ENCODE results near the gene CNEP1R1. TPM values are rescaled to one million over a fixed set of nuclear protein-coding genes. Genes with fewer than 3 reads are reported as not detected.

CNEP1R1 gene
- total RNA-seq, 2 experiments from 2014 or later: 36.6 to 46.3 TPM

- no peaks in the 10 kb centered on the region for H3K9me3 ChIP-seq (ENCODE audit: control insufficient read depth in 1 of 2, insufficient read depth in 1 of 2, low read length in 2 of 2)
- no peak overlapping the region for H3K27ac ChIP-seq (ENCODE audit: low read depth in 1 of 2, low read length in 2 of 2)
- ChIA-PET CTCF (no interaction called here), POLR2A (no interaction called here)
- Mint-ChIP-seq H3K36me3 (ENCODE audit: low read depth) (no peaks in the 10 kb centered on the region), H3K4me1 (ENCODE audit: low read depth) (no peaks in the 10 kb centered on the region), H3K27me3 (no peaks in the 10 kb centered on the region), H3K4me3 (no peak overlapping the region), H3K9me3 (no peaks in the 10 kb centered on the region), H3K27ac (no peak overlapping the region)
- H3K4me3 ChIP-seq (ENCODE audit: low read length): no peak overlapping the region
- no peaks in the 10 kb centered on the region for H3K4me1 ChIP-seq (ENCODE audit: insufficient read depth, low read length)
- H3K27me3 ChIP-seq (ENCODE audit: control insufficient read depth in 1 of 2, insufficient read depth in 2 of 2, low read length in 2 of 2): no peaks in the 10 kb centered on the region
- TF ChIP-seq, protein P1, sequence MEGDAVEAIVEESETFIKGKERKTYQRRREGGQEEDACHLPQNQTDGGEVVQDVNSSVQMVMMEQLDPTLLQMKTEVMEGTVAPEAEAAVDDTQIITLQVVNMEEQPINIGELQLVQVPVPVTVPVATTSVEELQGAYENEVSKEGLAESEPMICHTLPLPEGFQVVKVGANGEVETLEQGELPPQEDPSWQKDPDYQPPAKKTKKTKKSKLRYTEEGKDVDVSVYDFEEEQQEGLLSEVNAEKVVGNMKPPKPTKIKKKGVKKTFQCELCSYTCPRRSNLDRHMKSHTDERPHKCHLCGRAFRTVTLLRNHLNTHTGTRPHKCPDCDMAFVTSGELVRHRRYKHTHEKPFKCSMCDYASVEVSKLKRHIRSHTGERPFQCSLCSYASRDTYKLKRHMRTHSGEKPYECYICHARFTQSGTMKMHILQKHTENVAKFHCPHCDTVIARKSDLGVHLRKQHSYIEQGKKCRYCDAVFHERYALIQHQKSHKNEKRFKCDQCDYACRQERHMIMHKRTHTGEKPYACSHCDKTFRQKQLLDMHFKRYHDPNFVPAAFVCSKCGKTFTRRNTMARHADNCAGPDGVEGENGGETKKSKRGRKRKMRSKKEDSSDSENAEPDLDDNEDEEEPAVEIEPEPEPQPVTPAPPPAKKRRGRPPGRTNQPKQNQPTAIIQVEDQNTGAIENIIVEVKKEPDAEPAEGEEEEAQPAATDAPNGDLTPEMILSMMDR (IDR thresholded peaks at IDR 0.05): no peak
- ATAC-seq (ENCODE audit: poor library complexity): no peak
- intact Hi-C loops (cut with DNase I, micrococcal nuclease): no loop called here
- no peaks in the 10 kb centered on the region for H3K36me3 ChIP-seq (ENCODE audit: insufficient read depth, low read length)
- DNase-seq: no peak
These were observed 7.5 kb upstream of the CNEP1R1 start for GRCh38 chr16:50017553-50017952.

- H3K27me3 ChIP-seq (ENCODE audit: control insufficient read depth in 1 of 2, insufficient read depth in 2 of 2, low read length in 2 of 2): no peaks in the 10 kb centered on the region
- H3K27ac Mint-ChIP-seq: no peak overlapping the region
- intact Hi-C loops (cut with DNase I, micrococcal nuclease): loop anchor here (5.0 to 10.0 kb wide), 3 partner anchors 133 to 643 kb away; partner anchors contain the start of gene TENT4B (in 1 of the 2)
These were observed 3.5 kb upstream of the CNEP1R1 start for GRCh38 chr16:50021544-50021943.

DNA sequence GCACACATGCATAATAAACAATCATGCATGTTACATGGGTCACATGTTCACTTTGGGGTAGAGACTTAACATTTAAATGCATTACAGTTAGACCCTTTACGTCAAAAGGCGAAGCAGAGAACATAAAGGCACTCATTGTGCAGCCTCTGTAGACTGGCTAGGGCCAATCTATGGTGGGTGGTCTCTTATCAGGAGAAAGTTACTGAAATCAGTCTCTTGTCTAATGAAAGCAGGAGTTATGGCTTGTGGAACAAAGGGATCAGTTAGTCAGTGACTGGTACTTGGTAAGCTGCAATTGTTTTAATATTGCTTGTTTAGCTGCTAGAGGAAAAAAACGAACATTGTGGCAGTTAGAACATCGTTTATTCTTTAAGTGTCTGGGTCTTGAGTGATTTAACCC is 1.4 kb upstream of the CNEP1R1 start:
- H3K27me3 ChIP-seq (ENCODE audit: control insufficient read depth in 1 of 2, insufficient read depth in 2 of 2, low read length in 2 of 2): no peaks in the 10 kb centered on the region
- CTCF ChIA-PET: interaction anchor here (1.9 to 3.3 kb wide), 3 partner anchors 13 to 782 kb away, joined by 13 to 27 read pairs (median 19); no protein-coding TSS in a partner anchor
- H3K9me3 ChIP-seq (ENCODE audit: control insufficient read depth in 1 of 2, insufficient read depth in 1 of 2, low read length in 2 of 2): no peaks in the 10 kb centered on the region
- TF ChIP-seq, protein P1 (IDR thresholded peaks at IDR 0.05): no peak
- no peak overlapping the region for H3K27ac ChIP-seq (ENCODE audit: low read depth in 1 of 2, low read length in 2 of 2)
- no peaks in the 10 kb centered on the region for H3K36me3 ChIP-seq (ENCODE audit: insufficient read depth, low read length)
- Mint-ChIP-seq H3K9me3 (no peaks in the 10 kb centered on the region), H3K36me3 (ENCODE audit: low read depth) (peaks cover 18% of the 10 kb centered on the region), H3K4me3 (peak overlapping the region; percentile 23), H3K27ac (no peak overlapping the region), H3K4me1 (ENCODE audit: low read depth) (peaks cover 30% of the 10 kb centered on the region), H3K27me3 (no peaks in the 10 kb centered on the region)
- intact Hi-C loops (cut with DNase I, micrococcal nuclease): loop anchor here (1.0 to 10.0 kb wide), 6 partner anchors 131 to 783 kb away; partner anchors contain the start of gene TENT4B (in 1 of the 2)
- POLR2A ChIA-PET: no interaction called here
- DNase-seq: no peak
- peaks cover 25% of the 10 kb centered on the region for H3K4me1 ChIP-seq (ENCODE audit: insufficient read depth, low read length)
- H3K4me3 ChIP-seq (ENCODE audit: low read length): no peak overlapping the region
- ATAC-seq (ENCODE audit: poor library complexity): no peak

More at GRCh38 chr16:50021544-50021943, 3.5 kb upstream of the CNEP1R1 start:
- Histone ChIP-seq H3K27ac (ENCODE audit: low read depth in 1 of 2, low read length in 2 of 2) (no peak overlapping the region), H3K9me3 (ENCODE audit: control insufficient read depth in 1 of 2, insufficient read depth in 1 of 2, low read length in 2 of 2) (no peaks in the 10 kb centered on the region), H3K36me3 (ENCODE audit: insufficient read depth, low read length) (no peaks in the 10 kb centered on the region), H3K4me3 (ENCODE audit: low read length) (no peak overlapping the region), H3K4me1 (ENCODE audit: insufficient read depth, low read length) (peaks cover 15% of the 10 kb centered on the region)
- Mint-ChIP-seq H3K27me3 (no peaks in the 10 kb centered on the region), H3K36me3 (ENCODE audit: low read depth) (peaks cover 18% of the 10 kb centered on the region), H3K4me1 (ENCODE audit: low read depth) (peaks cover 25% of the 10 kb centered on the region), H3K4me3 (no peak overlapping the region), H3K9me3 (no peaks in the 10 kb centered on the region)
- POLR2A ChIA-PET: interaction anchor here (1.5 kb wide), 1 partner anchor 44 kb away, joined by 3 read pairs; the partner anchor contains the start of gene HEATR3
- no peak for DNase-seq
- TF ChIP-seq, protein P1 (IDR thresholded peaks at IDR 0.05): no peak
- no peak for ATAC-seq (ENCODE audit: poor library complexity)
- CTCF ChIA-PET: no interaction called here

All from CD4-positive, alpha-beta T cell (primary cell).